ENCODE results near the gene PDZD2. TPM values are rescaled to one million over a fixed set of nuclear protein-coding genes. Genes with fewer than 3 reads are reported as not detected.
A peak's percentile ranks its signal among the peaks of the same experiment; 100 is the strongest.

PDZD2 gene
- total RNA-seq, 1 donor from 2014 or later = 6.7 TPM

DNA sequence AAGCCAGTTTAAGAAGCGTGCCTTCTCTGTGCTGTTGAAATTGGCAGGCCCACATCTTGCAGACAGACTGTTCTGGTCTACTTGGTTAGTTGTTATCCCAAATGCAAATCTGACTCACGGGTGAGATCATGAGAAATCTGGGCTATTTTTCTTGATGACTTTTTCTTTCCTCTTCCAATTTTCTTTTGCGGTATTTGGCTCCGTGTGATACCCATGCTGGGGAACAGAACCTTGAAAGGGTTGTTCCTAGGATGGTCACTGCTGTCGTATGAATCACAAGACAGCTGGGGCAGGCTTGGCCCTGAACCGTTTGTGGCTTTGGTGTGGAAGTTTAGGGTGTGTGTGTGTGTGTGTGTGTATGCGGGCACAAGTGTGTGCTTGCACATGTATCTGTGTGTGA is 24.6 kb downstream of the PDZD2 start:
- Histone ChIP-seq H3K27me3 (ENCODE audit: control insufficient read depth, insufficient read depth, low read length) (no peaks in the 10 kb centered on the region), H3K36me3 (ENCODE audit: control insufficient read depth, insufficient read depth, low read length) (no peaks in the 10 kb centered on the region), H3K4me3 (ENCODE audit: low read depth, low read length) (no peak overlapping the region)
- TF ChIP-seq, protein P1, sequence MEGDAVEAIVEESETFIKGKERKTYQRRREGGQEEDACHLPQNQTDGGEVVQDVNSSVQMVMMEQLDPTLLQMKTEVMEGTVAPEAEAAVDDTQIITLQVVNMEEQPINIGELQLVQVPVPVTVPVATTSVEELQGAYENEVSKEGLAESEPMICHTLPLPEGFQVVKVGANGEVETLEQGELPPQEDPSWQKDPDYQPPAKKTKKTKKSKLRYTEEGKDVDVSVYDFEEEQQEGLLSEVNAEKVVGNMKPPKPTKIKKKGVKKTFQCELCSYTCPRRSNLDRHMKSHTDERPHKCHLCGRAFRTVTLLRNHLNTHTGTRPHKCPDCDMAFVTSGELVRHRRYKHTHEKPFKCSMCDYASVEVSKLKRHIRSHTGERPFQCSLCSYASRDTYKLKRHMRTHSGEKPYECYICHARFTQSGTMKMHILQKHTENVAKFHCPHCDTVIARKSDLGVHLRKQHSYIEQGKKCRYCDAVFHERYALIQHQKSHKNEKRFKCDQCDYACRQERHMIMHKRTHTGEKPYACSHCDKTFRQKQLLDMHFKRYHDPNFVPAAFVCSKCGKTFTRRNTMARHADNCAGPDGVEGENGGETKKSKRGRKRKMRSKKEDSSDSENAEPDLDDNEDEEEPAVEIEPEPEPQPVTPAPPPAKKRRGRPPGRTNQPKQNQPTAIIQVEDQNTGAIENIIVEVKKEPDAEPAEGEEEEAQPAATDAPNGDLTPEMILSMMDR (IDR thresholded peaks at IDR 0.05; ENCODE audit: insufficient read depth, low read length, poor library complexity, severe bottlenecking) = no peak
- no peak for DNase-seq (ENCODE audit: low read depth)

GRCh38 chr5:31664566-31664965 is 25.6 kb downstream of the PDZD2 start:
- DNase-seq (ENCODE audit: low read depth) = no peak
- TF ChIP-seq, protein P1 (IDR thresholded peaks at IDR 0.05; ENCODE audit: insufficient read depth, low read length, poor library complexity, severe bottlenecking) = peak; percentile 32
- Histone ChIP-seq H3K4me3 (ENCODE audit: low read depth, low read length) (no peak overlapping the region), H3K36me3 (ENCODE audit: control insufficient read depth, insufficient read depth, low read length) (no peaks in the 10 kb centered on the region), H3K27me3 (ENCODE audit: control insufficient read depth, insufficient read depth, low read length) (no peaks in the 10 kb centered on the region)

GRCh38 chr5:31671339-31671741 is 32.4 kb downstream of the PDZD2 start:
- TF ChIP-seq, protein P1 (IDR thresholded peaks at IDR 0.05; ENCODE audit: insufficient read depth, low read length, poor library complexity, severe bottlenecking) = no peak
- no peak for DNase-seq (ENCODE audit: low read depth)
- Histone ChIP-seq H3K36me3 (ENCODE audit: control insufficient read depth, insufficient read depth, low read length) (no peaks in the 10 kb centered on the region), H3K4me3 (ENCODE audit: low read depth, low read length) (no peak overlapping the region), H3K27me3 (ENCODE audit: control insufficient read depth, insufficient read depth, low read length) (no peaks in the 10 kb centered on the region)

GRCh38 chr5:31674371-31674951 is 35.5 kb downstream of the PDZD2 start:
- Histone ChIP-seq H3K4me3 (ENCODE audit: low read depth, low read length) (no peak overlapping the region), H3K27me3 (ENCODE audit: control insufficient read depth, insufficient read depth, low read length) (no peaks in the 10 kb centered on the region), H3K36me3 (ENCODE audit: control insufficient read depth, insufficient read depth, low read length) (no peaks in the 10 kb centered on the region)
- TF ChIP-seq, protein P1 (IDR thresholded peaks at IDR 0.05; ENCODE audit: insufficient read depth, low read length, poor library complexity, severe bottlenecking) = no peak
- DNase-seq (ENCODE audit: low read depth) = no peak

DNA sequence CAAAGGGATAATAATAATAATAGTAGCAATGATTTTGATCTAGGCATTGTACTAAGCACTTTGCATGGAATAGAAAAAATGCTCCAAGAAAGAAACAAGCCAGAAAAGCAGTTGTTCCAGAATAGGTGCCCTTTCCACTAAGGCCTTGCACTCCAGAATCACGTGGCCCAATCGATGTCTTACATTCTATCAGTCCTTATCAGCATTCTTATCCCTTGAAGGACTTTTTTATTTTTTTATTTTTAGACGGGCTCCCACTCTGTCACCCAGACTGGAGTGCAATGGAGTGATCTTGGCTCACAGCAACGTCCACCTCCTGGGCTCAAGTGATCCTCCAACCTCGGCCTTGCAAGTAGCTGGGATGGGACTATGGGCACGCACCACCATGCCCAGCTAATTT is 36.5 kb downstream of the PDZD2 start:
- DNase-seq (ENCODE audit: low read depth) = no peak
- no peak overlapping the region for H3K4me3 ChIP-seq (ENCODE audit: low read depth, low read length)
- TF ChIP-seq, protein P1 (IDR thresholded peaks at IDR 0.05; ENCODE audit: insufficient read depth, low read length, poor library complexity, severe bottlenecking) = no peak
- H3K36me3 ChIP-seq (ENCODE audit: control insufficient read depth, insufficient read depth, low read length) = no peaks in the 10 kb centered on the region
- no peaks in the 10 kb centered on the region for H3K27me3 ChIP-seq (ENCODE audit: control insufficient read depth, insufficient read depth, low read length)

DNA sequence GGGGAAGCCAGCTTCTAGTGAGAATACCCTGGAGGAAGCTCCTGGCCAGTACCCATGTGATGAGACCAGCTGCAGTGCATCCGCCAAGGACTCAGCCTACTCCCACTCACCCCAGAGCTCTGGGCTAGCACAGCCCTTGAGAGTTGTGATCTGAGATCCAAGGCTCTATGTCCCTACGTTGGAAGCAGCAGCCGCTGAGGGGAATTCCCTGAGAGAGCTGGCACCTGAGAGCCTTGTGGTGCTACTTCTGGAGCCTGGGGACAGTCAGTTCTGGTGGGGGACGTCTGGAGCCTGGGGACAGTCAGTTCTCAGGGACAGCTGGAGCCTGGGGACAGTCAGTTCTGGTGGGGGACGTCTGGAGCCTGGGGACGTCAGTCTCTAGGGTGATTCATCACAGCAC is 39.2 kb downstream of the PDZD2 start:
- Histone ChIP-seq H3K27me3 (ENCODE audit: control insufficient read depth, insufficient read depth, low read length) (peaks cover 2% of the 10 kb centered on the region), H3K36me3 (ENCODE audit: control insufficient read depth, insufficient read depth, low read length) (no peaks in the 10 kb centered on the region), H3K4me3 (ENCODE audit: low read depth, low read length) (no peak overlapping the region)
- TF ChIP-seq, protein P1 (IDR thresholded peaks at IDR 0.05; ENCODE audit: insufficient read depth, low read length, poor library complexity, severe bottlenecking) = no peak
- DNase-seq (ENCODE audit: low read depth) = no peak

All from kidney epithelial cell (primary cell).